Adrenal gland (tissue), 12 donors: ENCODE data around the gene MACROD2. TPM values are rescaled to one million over a fixed set of nuclear protein-coding genes. Genes with fewer than 3 reads are reported as not detected.
A peak's percentile ranks its signal among the peaks of the same experiment; 100 is the strongest.

Source experiments
- DNase-seq, 7 donors: peaks; one replicate each; pipeline ENCODE4 v3.0.0-alpha.2; 2019 to 2020
- H3K27ac ChIP-seq, 5 donors: fragments of 200-600 bp; sonication (generic) in 4 of 5; 1 replicate in 3 of 5; 2 replicates in 2 of 5; pipeline versions ENCODE4 v1.5.1 to v1.8.0; 2016 to 2020; ENCODE audit warnings: mild to moderate bottlenecking in 1 of 5
- H3K27me3 ChIP-seq: fragments of 200-600 bp; 2 replicates; pipeline ENCODE4 v1.8.0; 2021
- H3K36me3 ChIP-seq, 2 donors: fragments of 200-600 bp; replicated peaks in 1 of 2; 1 replicate in 1 of 2; 2 replicates in 1 of 2; pipeline versions ENCODE4 v1.5.1 to v1.8.0; 2018 to 2022
- H3K4me1 ChIP-seq, 2 donors: fragments of 200-600 bp; replicated peaks in 1 of 2; 1 replicate in 1 of 2; 2 replicates in 1 of 2; pipeline versions ENCODE4 v1.5.1 to v1.8.0; 2018 to 2021
- H3K4me3 ChIP-seq, 4 donors: fragments of 200-600 bp; sonication (generic) in 3 of 4; one replicate each; pipeline ENCODE4 v1.5.1; 2016 to 2018
- H3K9me3 ChIP-seq, 3 donors: fragments of 200-600 bp; sonication (generic) in 1 of 3; replicated peaks in 1 of 3; 1 replicate in 2 of 3; 2 replicates in 1 of 3; pipeline versions ENCODE4 v1.5.1 to v1.8.0; 2016 to 2021
- POLR2A ChIP-seq, 2 donors: fragments of 450-650 bp; IDR thresholded peaks; one replicate each; pipeline ENCODE4 v1.6.1; 2017; ENCODE audit warnings: antibody characterized with exemption in 2 of 2, mild to moderate bottlenecking in 2 of 2, moderate library complexity in 1 of 2
- WGBS, 4 donors: extraction: QIAGEN DNeasy Blood & Tissue Kit in 2 of 4; methylation state at CpG; one replicate each; pipeline versions ENCODE4 v1.1.5 to v1.1.7; 2013 to 2017; 5-methylcytosine and 5-hydroxymethylcytosine counted together
- intact Hi-C, 2 donors: fragments of 100-400 bp; cut with DNase I; formaldehyde crosslinking; loops; one replicate each; pipeline versions ENCODE4 v1.14.1 to v1.15.0; 2022 to 2023
- polyA plus RNA-seq, 3 donors: library from polyadenylated mRNA; stranded (reverse); fragments of 200-250 nt in 2 of 3; fragments of 350-450 nt in 1 of 3; fragmentation: Illumina TruSeq in 1 of 3; extraction: RNeasy Lipid Tissue Mini Kit (QIAGEN cat#74804) in 1 of 3; gene quantifications; one replicate each; pipeline ENCODE4 v1.2.3, GENCODE V29; 2013 to 2014
- total RNA-seq, 9 donors: library from RNA; depleted of rRNA in 4 of 9; stranded (reverse); fragments of >200 nt in 4 of 9; fragments of 120-200 nt in 1 of 9; fragmentation: NEBNext Ultra II Directional in 1 of 9; extraction: Animal tissue kit (Norgen Biotek cat#: 25700) in 1 of 9; gene quantifications; one replicate each; pipeline versions ENCODE4 v1.1.0 to v1.2.4, GENCODE V29; 2013 to 2023
- TF ChIP-seq, protein P1 (sequence below), 6 experiments: fragments of 450-650 bp in 4 of 6; fragments of 200-600 bp in 2 of 6; sonication (generic) in 1 of 6; IDR thresholded peaks; 1 replicate in 5 of 6; 2 replicates in 1 of 6; pipeline versions ENCODE4 v1.5.1 to v1.8.0; 2016 to 2021; ENCODE audit warnings: antibody characterized with exemption in 6 of 6, mild to moderate bottlenecking in 2 of 6, moderate library complexity in 1 of 6
- donor health status: healthy with polysubstance abuse.
- donor health status: Bipolar disorder and iron deficiency.
- donor health status: DM: yes; HTN: yes; CAD: no.
- donor health status: DM: no; HTN: no; CAD: no.
- donor health status: DM: no; HTN: no; CAD: no.
- donor health status: DM: yes; HTN: yes; CAD: no.

The MACROD2 gene
- total and polyA plus RNA-seq, 12 donors, result 1.1 to 21.2 (median 6.4) TPM

DNA sequence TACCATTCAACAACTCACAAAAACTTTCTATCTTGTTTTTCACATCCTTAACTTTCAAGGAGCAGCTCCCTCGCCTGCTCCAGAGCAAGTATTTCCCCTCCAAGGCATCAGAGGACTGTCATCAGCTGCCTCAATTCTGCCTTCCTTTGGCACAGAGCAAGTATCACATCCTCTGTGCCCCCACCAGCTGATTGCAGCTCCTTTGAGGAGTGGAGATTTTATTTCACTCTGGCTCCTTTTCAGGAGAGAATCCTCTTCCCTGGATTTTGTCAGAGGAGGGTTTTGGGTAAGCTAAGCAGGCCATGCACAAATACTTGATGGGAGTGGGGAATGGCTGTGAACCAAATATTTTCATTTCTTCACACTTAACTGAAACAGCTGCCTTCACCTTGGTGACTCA lies 952.6 kb downstream of the MACROD2 start:
- Histone ChIP-seq H3K36me3 (no peaks in the 10 kb centered on the region), H3K27ac (no peak overlapping the region), H3K4me1 (peaks cover 0 to 11% of the 10 kb centered on the region in 2 donors), H3K4me3 (no peak overlapping the region), H3K27me3 (no peaks in the 10 kb centered on the region), H3K9me3 (no peaks in the 10 kb centered on the region)
- TF ChIP-seq, protein P1, sequence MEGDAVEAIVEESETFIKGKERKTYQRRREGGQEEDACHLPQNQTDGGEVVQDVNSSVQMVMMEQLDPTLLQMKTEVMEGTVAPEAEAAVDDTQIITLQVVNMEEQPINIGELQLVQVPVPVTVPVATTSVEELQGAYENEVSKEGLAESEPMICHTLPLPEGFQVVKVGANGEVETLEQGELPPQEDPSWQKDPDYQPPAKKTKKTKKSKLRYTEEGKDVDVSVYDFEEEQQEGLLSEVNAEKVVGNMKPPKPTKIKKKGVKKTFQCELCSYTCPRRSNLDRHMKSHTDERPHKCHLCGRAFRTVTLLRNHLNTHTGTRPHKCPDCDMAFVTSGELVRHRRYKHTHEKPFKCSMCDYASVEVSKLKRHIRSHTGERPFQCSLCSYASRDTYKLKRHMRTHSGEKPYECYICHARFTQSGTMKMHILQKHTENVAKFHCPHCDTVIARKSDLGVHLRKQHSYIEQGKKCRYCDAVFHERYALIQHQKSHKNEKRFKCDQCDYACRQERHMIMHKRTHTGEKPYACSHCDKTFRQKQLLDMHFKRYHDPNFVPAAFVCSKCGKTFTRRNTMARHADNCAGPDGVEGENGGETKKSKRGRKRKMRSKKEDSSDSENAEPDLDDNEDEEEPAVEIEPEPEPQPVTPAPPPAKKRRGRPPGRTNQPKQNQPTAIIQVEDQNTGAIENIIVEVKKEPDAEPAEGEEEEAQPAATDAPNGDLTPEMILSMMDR (IDR thresholded peaks at IDR 0.05), result no peak
- WGBS, 4 donors, result 65 to 83% (median 69%) methylated on average over 1 of the region's 1 CpG
- no peak for DNase-seq
- intact Hi-C loops, result no loop called here

DNA sequence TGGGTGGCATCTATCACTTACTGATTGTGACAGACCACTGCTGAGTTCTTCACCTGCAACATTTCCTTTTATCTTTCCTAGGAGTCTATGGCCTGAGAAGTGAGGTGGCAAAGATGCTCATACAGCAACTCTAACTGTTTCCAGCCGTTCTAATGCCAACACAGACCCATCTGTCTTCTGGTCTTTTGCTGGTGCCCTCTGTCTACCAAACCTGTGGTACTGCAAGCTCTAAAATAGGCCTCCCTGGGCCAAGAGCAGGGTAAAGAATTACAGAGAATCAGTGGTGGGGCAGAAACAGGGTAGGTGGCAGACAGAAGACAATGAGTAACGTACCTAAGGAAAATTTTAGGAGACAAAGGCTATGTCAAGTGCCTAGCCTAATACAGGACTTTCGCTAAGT lies 953.1 kb downstream of the MACROD2 start:
- Histone ChIP-seq H3K27ac (no peak overlapping the region), H3K4me3 (no peak overlapping the region), H3K9me3 (no peaks in the 10 kb centered on the region), H3K4me1 (peaks cover 0 to 11% of the 10 kb centered on the region in 2 donors), H3K36me3 (no peaks in the 10 kb centered on the region), H3K27me3 (no peaks in the 10 kb centered on the region)
- no peak for DNase-seq
- TF ChIP-seq, protein P1 (IDR thresholded peaks at IDR 0.05), result peak in 1 of 6 experiments; percentile 16
- no peak for TF ChIP-seq POLR2A (IDR thresholded peaks at IDR 0.05)
- intact Hi-C loops, result no loop called here
- WGBS, 4 donors, result 76 to 85% (median 80%) methylated on average over 3 of the region's 3 CpGs

DNA sequence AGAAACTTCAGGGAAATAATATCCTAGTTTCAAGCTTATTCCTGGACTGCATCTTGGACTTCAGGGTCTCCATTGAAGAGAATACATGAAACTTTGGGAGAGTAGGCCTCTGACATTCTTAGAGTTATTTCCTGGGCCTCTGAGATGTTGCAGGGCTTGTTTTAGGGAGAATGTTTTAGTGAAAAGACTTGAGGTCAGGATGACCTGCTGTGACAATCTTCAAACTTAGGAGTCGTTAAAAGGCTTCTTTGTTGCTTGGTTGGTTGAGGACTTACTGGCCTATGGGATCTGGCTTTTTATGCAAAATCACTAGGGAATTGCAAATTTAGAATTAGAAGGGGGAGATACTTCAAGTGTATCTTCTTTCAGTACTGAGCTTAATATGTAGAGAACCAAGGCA lies 955.3 kb downstream of the MACROD2 start:
- intact Hi-C loops, result no loop called here
- DNase-seq, result no peak
- WGBS, 4 donors, result 67 to 89% (median 79%) methylated on average over 1 of the region's 1 CpG
- H3K27ac ChIP-seq, result no peak overlapping the region
- no peak for TF ChIP-seq POLR2A (IDR thresholded peaks at IDR 0.05)
- TF ChIP-seq, protein P1 (IDR thresholded peaks at IDR 0.05), result no peak
- no peaks in the 10 kb centered on the region for H3K9me3 ChIP-seq
- H3K27me3 ChIP-seq, result no peaks in the 10 kb centered on the region
- no peak overlapping the region for H3K4me3 ChIP-seq
- no peaks in the 10 kb centered on the region for H3K36me3 ChIP-seq
- H3K4me1 ChIP-seq, result peaks cover 0 to 11% of the 10 kb centered on the region in 2 donors

DNA sequence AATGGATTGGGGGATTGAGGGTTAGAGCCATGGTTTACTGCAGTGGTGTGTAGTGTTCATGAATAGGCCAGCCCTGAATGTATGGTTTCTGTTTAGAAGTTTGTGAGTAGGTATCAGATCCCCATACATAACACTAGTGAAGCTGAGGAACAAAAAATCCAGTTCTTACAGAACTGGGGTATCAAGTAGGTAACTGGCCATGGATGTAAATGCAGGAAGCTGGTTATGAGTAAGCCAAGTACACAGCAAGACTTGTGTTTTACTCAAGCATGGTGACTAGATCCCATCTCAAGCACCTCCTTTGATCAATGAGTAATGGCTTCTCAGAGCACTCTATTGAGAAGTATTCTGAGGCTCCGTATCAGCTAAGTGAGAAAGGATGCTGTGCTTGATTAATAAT lies 955.8 kb downstream of the MACROD2 start:
- no peak overlapping the region for H3K4me3 ChIP-seq
- peaks cover 0 to 11% of the 10 kb centered on the region in 2 donors for H3K4me1 ChIP-seq
- peak overlapping the region in 2 of 5 donors; percentile 58 to 59 for H3K27ac ChIP-seq
- no peaks in the 10 kb centered on the region for H3K9me3 ChIP-seq
- intact Hi-C loops, result no loop called here
- H3K36me3 ChIP-seq, result no peaks in the 10 kb centered on the region
- 73 to 89% (median 81%) methylated on average over 1 of the region's 1 CpG for WGBS, 4 donors
- TF ChIP-seq POLR2A (IDR thresholded peaks at IDR 0.05), result no peak
- TF ChIP-seq, protein P1 (IDR thresholded peaks at IDR 0.05), result no peak
- no peak for DNase-seq
- no peaks in the 10 kb centered on the region for H3K27me3 ChIP-seq
